Trophoblast cell (in vitro differentiated cells and primary cell): ENCODE results near the gene PRUNE2.
"Not testable (repeated sequence)": the region's sequence is repeated elsewhere in the genome, so short reads cannot be mapped to it uniquely, and the experiment has no call there.

Experiments used
- DNase-seq, 2 donors: peaks; one replicate each; pipeline ENCODE4 v3.0.0-alpha.2; 2016
- H2AFZ ChIP-seq: 2 replicates; pipeline ENCODE4 v1.6.1; 2013; ENCODE audit warnings: low read length, moderate library complexity, mild to moderate bottlenecking; ENCODE audit not compliant: insufficient read depth, poor library complexity
- H2AK5ac ChIP-seq: 2 replicates; pipeline ENCODE4 v1.6.1; 2013; ENCODE audit warnings: mild to moderate bottlenecking, low read length
- H2BK120ac ChIP-seq: 2 replicates; pipeline ENCODE4 v1.6.1; 2013; ENCODE audit warnings: low read length, mild to moderate bottlenecking, moderate library complexity; ENCODE audit not compliant: insufficient read depth, poor library complexity
- H2BK12ac ChIP-seq: 2 replicates; pipeline ENCODE4 v1.6.1; 2013; ENCODE audit warnings: mild to moderate bottlenecking, low read length, moderate library complexity
- H2BK5ac ChIP-seq: 2 replicates; pipeline ENCODE4 v1.6.1; 2013; ENCODE audit warnings: low read length, low read depth, moderate library complexity, mild to moderate bottlenecking; ENCODE audit not compliant: poor library complexity
- H3K14ac ChIP-seq: 2 replicates; pipeline ENCODE4 v1.6.1; 2013; ENCODE audit warnings: mild to moderate bottlenecking, low read length
- H3K18ac ChIP-seq: 2 replicates; pipeline ENCODE4 v1.6.1; 2013; ENCODE audit warnings: mild to moderate bottlenecking, low read length
- H3K23ac ChIP-seq: 2 replicates; pipeline ENCODE4 v1.6.1; 2013; ENCODE audit warnings: low read length
- H3K27ac ChIP-seq: 2 replicates; pipeline ENCODE4 v1.5.1; 2013; ENCODE audit warnings: low read depth, mild to moderate bottlenecking, inconsistent platforms, low read length, moderate library complexity
- H3K27me3 ChIP-seq: 2 replicates; pipeline ENCODE4 v1.6.1; 2013; ENCODE audit warnings: inconsistent platforms, mild to moderate bottlenecking, low read length, moderate library complexity; ENCODE audit not compliant: insufficient read depth
- H3K36me3 ChIP-seq, 2 experiments: 1 replicate in 1 of 2; 2 replicates in 1 of 2; pipeline ENCODE4 v1.6.1; 2013; ENCODE audit warnings: low read length in 2 of 2, mild to moderate bottlenecking in 2 of 2, moderate library complexity in 1 of 2; ENCODE audit not compliant: insufficient read depth in 2 of 2, control insufficient read depth in 1 of 2
- H3K4ac ChIP-seq: 2 replicates; pipeline ENCODE4 v1.6.1; 2013; ENCODE audit warnings: low read depth, mild to moderate bottlenecking, low read length, moderate library complexity
- H3K4me1 ChIP-seq, 2 experiments: 1 replicate in 1 of 2; 2 replicates in 1 of 2; pipeline ENCODE4 v1.6.1; 2013; ENCODE audit warnings: low read length in 2 of 2, mild to moderate bottlenecking in 2 of 2, moderate library complexity in 1 of 2; ENCODE audit not compliant: insufficient read depth in 2 of 2, control insufficient read depth in 1 of 2
- H3K4me2 ChIP-seq: 2 replicates; pipeline ENCODE4 v1.6.1; 2013; ENCODE audit warnings: inconsistent platforms, mild to moderate bottlenecking, low read length, moderate library complexity
- H3K4me3 ChIP-seq: 2 replicates; pipeline ENCODE4 v1.5.1; 2013; ENCODE audit warnings: mild to moderate bottlenecking, low read depth, low read length, inconsistent platforms
- H3K79me1 ChIP-seq: one replicate; pipeline ENCODE4 v1.6.1; 2013; ENCODE audit warnings: low read length
- H3K79me2 ChIP-seq: 2 replicates; pipeline ENCODE4 v1.6.1; 2013; ENCODE audit warnings: low read length, mild to moderate bottlenecking; ENCODE audit not compliant: control insufficient read depth, insufficient read depth, poor library complexity
- H3K9ac ChIP-seq: 2 replicates; pipeline ENCODE4 v1.6.1; 2013; ENCODE audit warnings: mild to moderate bottlenecking, low read length
- H3K9me3 ChIP-seq: 2 replicates; pipeline ENCODE4 v1.6.1; 2013; ENCODE audit warnings: low read depth, mild to moderate bottlenecking, control low read depth, inconsistent platforms, low read length; ENCODE audit not compliant: insufficient read depth
- H4K12ac ChIP-seq: 2 replicates; pipeline ENCODE4 v1.6.1; 2013; ENCODE audit warnings: low read depth, mild to moderate bottlenecking, low read length, moderate library complexity
- H4K8ac ChIP-seq: 2 replicates; pipeline ENCODE4 v1.6.1; 2013; ENCODE audit warnings: low read depth, mild to moderate bottlenecking, low read length, moderate library complexity
- H4K91ac ChIP-seq: one replicate; pipeline ENCODE4 v1.6.1; 2013; ENCODE audit warnings: low read depth, mild to moderate bottlenecking, low read length, moderate library complexity
- WGBS: extraction: QIAGEN DNeasy Blood & Tissue Kit; methylation state at CpG from one replicate; pipeline ENCODE4 v1.1.7; 2013; ENCODE audit warnings: missing lambda C conversion rate; ENCODE audit not compliant: insufficient read length, insufficient coverage; ENCODE audit errors: extremely low coverage; 5-methylcytosine and 5-hydroxymethylcytosine counted together

The PRUNE2 gene

DNA sequence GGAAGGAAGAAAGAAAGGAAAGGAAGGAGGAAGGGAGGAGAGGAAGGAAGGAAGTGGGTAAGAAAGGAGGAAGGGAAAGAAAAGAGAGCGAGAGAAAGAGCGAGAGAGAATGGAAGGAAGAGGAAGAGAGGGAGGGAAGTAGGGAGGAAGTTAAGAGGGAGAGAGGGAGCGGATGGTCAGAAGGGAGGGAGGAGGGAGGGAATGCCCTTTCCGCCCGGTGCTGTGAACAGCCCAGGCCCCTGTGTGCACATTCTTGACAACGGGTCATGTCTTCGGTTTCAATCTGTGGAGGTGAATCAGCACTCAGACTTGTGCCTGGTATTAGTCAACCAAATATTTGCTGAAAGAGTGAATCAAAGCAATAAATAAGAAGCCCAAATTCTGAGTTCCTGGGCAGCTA lies 39.2 kb downstream of the PRUNE2 start:
- no peak overlapping the region for H2AK5ac ChIP-seq
- 100% methylated on average over 3 of the region's 7 CpGs for WGBS
- no peak overlapping the region for H2BK5ac ChIP-seq

DNA sequence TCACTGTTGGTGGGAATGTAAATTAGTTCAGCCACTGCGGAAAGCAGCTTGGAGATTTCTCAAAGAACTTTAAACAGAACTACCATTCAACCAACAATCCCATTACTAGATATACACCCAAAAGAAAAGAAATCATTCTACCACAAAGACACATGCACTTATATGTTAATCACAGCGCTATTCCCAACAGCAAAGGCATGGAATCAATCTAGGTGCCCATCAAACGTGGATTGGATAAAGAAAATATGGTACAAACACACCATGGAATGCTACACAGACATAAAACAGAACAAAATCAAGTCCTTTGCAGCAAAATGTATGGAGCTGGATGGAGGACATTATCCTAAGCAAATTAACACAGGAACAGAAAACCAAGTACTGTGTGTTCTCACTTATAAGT lies 42.1 kb downstream of the PRUNE2 start:
- no peak overlapping the region for H3K4ac ChIP-seq
- no peaks in the 10 kb centered on the region for H3K27me3 ChIP-seq
- H2AK5ac ChIP-seq: no peak overlapping the region
- no peak overlapping the region for H3K23ac ChIP-seq
- no peaks in the 10 kb centered on the region for H3K36me3 ChIP-seq
- no peak overlapping the region for H3K4me2 ChIP-seq
- DNase-seq: no peak
- H3K14ac ChIP-seq: no peak overlapping the region
- H3K18ac ChIP-seq: no peak overlapping the region
- no peak overlapping the region for H4K8ac ChIP-seq
- H2BK120ac ChIP-seq: no peak overlapping the region
- no peak overlapping the region for H3K27ac ChIP-seq
- no peak overlapping the region for H4K91ac ChIP-seq
- H2BK5ac ChIP-seq: no peak overlapping the region
- no peak overlapping the region for H3K9ac ChIP-seq
- no peak overlapping the region for H4K12ac ChIP-seq
- peaks cover 1 to 9% of the 10 kb centered on the region in 2 experiments for H3K4me1 ChIP-seq
- no peaks in the 10 kb centered on the region for H3K79me1 ChIP-seq
- H3K9me3 ChIP-seq: no peaks in the 10 kb centered on the region
- peaks cover under 1% of the 10 kb centered on the region for H3K79me2 ChIP-seq
- WGBS: no CpG with 5 or more reads among the region's 3 CpGs
- no peak overlapping the region for H2AFZ ChIP-seq
- H3K4me3 ChIP-seq: no peak overlapping the region
- H2BK12ac ChIP-seq: no peak overlapping the region

More for the DNA sequence above, 39.2 kb downstream of the PRUNE2 start:
- H4K91ac ChIP-seq: no peak overlapping the region
- DNase-seq: peak; percentile 77 to 89
- H2BK12ac ChIP-seq: no peak overlapping the region
- H3K18ac ChIP-seq: no peak overlapping the region
- H3K9me3 ChIP-seq: no peaks in the 10 kb centered on the region
- peaks cover 4 to 12% of the 10 kb centered on the region in 2 experiments for H3K4me1 ChIP-seq
- H3K36me3 ChIP-seq: no peaks in the 10 kb centered on the region
- no peak overlapping the region for H3K23ac ChIP-seq
- no peak overlapping the region for H2BK120ac ChIP-seq
- H3K27me3 ChIP-seq: no peaks in the 10 kb centered on the region
- H3K4me2 ChIP-seq: no peak overlapping the region
- H3K4ac ChIP-seq: no peak overlapping the region
- no peak overlapping the region for H2AFZ ChIP-seq
- H4K8ac ChIP-seq: no peak overlapping the region
- peaks cover 3% of the 10 kb centered on the region for H3K79me2 ChIP-seq
- no peaks in the 10 kb centered on the region for H3K79me1 ChIP-seq
- H3K14ac ChIP-seq: no peak overlapping the region
- no peak overlapping the region for H3K27ac ChIP-seq
- no peak overlapping the region for H4K12ac ChIP-seq
- H3K4me3 ChIP-seq: no peak overlapping the region
- no peak overlapping the region for H3K9ac ChIP-seq

DNA sequence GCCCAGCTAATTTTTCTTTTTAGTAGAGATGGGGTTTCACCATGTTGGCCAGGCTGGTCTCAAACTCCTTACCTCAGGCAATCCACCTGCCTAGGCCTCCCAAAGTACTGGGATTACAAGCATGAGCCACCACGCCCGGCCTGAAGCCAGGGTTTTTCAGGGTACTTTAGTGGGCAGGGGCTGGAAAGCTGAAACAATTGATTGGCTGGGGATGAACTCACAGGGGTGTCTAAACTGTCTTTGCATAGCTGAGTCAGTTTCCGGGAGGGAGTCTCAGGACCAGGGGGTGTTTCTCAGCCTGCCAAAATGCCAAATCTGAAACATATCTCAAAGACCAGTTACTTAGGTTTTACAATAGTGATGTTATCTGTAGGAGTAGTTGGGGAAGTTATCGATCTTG lies 46.1 kb downstream of the PRUNE2 start:
- no peak for DNase-seq
- Histone ChIP-seq H2BK5ac (no peak overlapping the region), H4K8ac (no peak overlapping the region), H3K27ac (no peak overlapping the region), H3K14ac (no peak overlapping the region), H3K9ac (no peak overlapping the region), H3K27me3 (no peaks in the 10 kb centered on the region), H2BK12ac (no peak overlapping the region), H3K4me1 (no peaks in the 10 kb centered on the region), H3K4me2 (no peak overlapping the region), H3K4me3 (no peak overlapping the region), H3K4ac (no peak overlapping the region), H4K91ac (no peak overlapping the region), H2BK120ac (no peak overlapping the region), H3K18ac (no peak overlapping the region), H2AFZ (no peak overlapping the region), H2AK5ac (no peak overlapping the region), H3K79me1 (no peaks in the 10 kb centered on the region), H3K23ac (no peak overlapping the region), H3K79me2 (no peaks in the 10 kb centered on the region), H3K9me3 (no peaks in the 10 kb centered on the region), H4K12ac (no peak overlapping the region), H3K36me3 (no peaks in the 10 kb centered on the region)
- WGBS: no CpG with 5 or more reads among the region's 4 CpGs

GRCh38 chr9:76858248-76858647 lies 47.7 kb downstream of the PRUNE2 start:
- not testable (repeated sequence) for H4K8ac ChIP-seq, H3K9ac ChIP-seq, H2BK12ac ChIP-seq, H3K4me2 ChIP-seq, H3K9me3 ChIP-seq, H3K36me3 ChIP-seq, H4K12ac ChIP-seq, H3K79me2 ChIP-seq, H2BK5ac ChIP-seq, H4K91ac ChIP-seq, H2AK5ac ChIP-seq, H3K14ac ChIP-seq, H2AFZ ChIP-seq, H3K4me1 ChIP-seq, H3K4ac ChIP-seq, H2BK120ac ChIP-seq, H3K23ac ChIP-seq, H3K18ac ChIP-seq, H3K27me3 ChIP-seq, H3K27ac ChIP-seq, DNase-seq, H3K79me1 ChIP-seq, H3K4me3 ChIP-seq
- no CpG with 5 or more reads among the region's 2 CpGs for WGBS
